Choroid plexus epithelial cell (primary cell): ENCODE measurements around the gene ITPK1.
A peak's percentile ranks its signal among the peaks of the same experiment; 100 is the strongest.

Experiments
- DNase-seq: peaks from one replicate; pipeline ENCODE4 v3.0.0-alpha.2; 2010; ENCODE audit warnings: low read depth
- H3K4me3 ChIP-seq: 2 replicates; pipeline ENCODE4 v1.5.1; 2011; ENCODE audit warnings: low read depth, mild to moderate bottlenecking, control low read depth, low read length, moderate library complexity
- TF ChIP-seq, protein P1 (sequence below): conservative IDR thresholded peaks from 2 replicates; pipeline ENCODE4 v1.5.1; 2011; ENCODE audit warnings: low read depth, mild to moderate bottlenecking, control low read depth, inconsistent platforms, low read length, moderate library complexity

Gene ITPK1

DNA sequence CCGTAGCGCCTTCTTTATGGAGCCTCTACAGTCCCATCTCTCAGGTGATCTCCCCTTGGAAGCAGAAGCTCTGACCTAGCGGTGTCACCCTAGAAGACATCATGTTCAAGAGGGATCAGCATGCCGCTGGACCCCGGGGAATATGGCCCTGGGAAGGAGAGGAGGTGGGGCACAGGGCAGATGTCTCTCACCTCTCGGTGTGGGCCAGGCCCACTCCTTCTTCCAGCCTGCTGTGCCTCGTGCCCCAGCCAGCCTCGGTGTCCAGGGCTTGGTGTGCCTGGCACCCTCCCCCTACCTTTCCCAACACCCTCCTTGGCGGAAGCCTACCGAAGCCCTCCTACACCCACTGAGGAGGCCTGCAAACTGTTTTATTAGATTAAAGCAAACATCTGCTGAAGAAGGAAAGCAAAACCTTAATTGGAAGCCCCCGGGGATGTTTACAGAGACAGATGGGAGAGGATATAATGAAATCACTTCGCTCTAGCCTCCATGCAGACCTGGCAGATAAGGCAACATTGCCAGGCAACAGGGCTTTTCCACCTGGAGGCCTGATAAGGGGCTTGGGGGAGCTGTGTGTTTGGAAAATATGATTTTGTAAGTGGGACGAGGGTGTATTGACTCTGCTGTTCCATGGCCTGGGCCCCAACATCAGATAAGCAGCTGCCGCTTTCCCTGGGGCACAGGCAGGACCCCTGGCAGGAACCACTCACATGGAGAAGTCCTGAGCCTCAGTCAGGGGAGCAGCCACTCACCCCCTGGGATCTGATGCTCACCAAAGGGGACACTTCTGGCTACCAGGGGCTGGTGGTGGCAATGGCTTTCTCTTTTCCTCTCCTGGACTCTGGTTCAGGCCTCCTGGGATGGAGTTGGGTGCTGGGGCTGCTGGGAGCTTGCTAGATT lies 198.4 kb downstream of the ITPK1 start:
- no peak for DNase-seq
- no peak overlapping the region for H3K4me3 ChIP-seq
- TF ChIP-seq, protein P1, sequence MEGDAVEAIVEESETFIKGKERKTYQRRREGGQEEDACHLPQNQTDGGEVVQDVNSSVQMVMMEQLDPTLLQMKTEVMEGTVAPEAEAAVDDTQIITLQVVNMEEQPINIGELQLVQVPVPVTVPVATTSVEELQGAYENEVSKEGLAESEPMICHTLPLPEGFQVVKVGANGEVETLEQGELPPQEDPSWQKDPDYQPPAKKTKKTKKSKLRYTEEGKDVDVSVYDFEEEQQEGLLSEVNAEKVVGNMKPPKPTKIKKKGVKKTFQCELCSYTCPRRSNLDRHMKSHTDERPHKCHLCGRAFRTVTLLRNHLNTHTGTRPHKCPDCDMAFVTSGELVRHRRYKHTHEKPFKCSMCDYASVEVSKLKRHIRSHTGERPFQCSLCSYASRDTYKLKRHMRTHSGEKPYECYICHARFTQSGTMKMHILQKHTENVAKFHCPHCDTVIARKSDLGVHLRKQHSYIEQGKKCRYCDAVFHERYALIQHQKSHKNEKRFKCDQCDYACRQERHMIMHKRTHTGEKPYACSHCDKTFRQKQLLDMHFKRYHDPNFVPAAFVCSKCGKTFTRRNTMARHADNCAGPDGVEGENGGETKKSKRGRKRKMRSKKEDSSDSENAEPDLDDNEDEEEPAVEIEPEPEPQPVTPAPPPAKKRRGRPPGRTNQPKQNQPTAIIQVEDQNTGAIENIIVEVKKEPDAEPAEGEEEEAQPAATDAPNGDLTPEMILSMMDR: no peak

DNA sequence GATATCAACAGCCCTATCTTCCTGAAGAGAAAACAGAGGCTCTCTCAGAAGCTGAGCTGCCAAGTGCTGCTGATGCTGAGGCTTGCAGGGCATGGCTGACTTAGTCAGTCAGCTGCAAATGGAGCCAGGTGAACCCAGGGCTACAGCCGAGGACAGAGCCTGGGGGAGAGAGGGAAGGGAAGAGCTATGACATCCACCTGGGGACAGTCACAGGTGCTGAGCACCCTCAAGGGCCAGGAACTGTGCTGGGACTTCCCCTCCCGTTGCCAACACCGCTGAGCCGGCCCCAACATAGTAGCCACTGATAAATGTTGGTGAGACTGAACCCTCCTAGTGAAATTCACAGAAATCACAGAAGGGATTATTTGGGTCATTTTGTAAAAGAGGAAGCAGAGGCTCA lies 199.5 kb downstream of the ITPK1 start:
- H3K4me3 ChIP-seq: no peak overlapping the region
- TF ChIP-seq, protein P1: no peak
- DNase-seq: no peak

DNA sequence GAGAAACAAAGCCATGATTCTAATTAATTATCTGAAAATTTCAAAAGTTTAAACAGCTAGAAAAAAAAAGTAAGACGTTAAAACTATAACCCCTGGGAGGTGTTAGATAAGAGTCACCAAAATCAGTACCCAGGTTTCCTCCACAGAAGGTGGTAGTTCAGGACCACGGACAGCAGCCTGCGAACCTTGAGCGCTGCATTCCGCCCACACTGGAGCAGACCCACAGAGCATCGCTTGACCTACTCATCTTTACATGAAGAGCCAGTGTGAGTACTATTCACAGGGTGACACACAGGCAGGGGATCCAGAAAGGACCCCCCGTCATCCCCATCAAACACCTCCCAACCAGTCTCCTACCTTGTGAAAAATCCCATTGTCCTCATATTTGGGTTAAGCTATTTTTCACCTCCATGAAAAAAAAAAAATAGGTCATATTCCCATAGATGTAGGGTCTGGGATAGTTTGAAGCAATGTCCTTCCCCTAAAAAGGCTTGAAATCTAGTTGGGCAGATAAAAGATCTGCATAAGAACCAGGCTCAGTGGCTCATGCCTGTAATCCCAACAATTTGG lies 201.6 kb downstream of the ITPK1 start:
- peak; percentile 19 for DNase-seq
- TF ChIP-seq, protein P1: no peak
- H3K4me3 ChIP-seq: no peak overlapping the region

DNA sequence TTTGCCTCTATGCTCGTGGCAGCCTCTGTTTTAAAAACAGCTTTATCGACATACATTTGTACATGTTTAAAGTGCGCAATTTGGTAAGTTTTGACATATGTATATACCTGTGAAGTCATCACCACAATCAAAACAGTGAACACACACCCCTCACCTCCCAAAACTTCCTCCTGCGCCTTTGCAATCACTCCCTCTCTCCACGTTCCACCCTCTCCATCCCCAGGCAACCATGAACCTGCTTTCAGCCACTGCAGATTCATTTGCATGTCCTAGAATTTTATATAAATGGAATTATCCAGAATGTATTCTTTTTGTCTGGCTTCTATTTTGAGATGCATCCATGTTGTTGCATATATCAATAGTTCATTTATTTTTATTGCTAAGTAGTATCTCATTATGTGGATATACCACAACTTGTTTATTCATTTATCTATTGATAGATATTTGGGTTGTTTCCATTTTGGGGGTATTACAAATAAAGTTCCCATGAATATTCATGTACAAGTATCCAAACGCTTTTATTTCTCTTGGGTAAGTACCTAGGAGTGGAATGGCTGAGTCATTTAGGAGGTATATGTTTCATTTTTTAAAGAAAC lies 208.3 kb downstream of the ITPK1 start:
- TF ChIP-seq, protein P1: no peak
- no peak overlapping the region for H3K4me3 ChIP-seq
- DNase-seq: no peak

DNA sequence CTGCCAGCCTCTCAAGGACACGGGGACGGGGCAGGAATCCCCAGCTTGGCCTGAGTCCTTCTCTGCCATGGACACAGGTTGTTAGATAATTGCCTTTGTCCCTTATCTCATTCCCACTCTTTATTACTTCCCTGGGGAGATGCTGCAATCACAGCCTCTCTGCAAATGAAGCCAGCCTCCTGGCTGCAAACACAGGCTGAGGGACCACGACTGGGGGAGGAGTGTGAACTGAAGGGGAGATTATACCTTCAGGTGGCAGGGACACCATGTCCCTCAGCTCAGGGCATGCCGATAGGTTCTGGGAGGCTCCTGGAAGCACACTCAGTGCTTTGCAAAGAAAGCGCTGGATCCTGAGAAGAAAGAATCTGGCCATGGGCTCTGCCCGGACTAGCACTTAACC lies 208.9 kb downstream of the ITPK1 start:
- no peak for DNase-seq
- TF ChIP-seq, protein P1: no peak
- no peak overlapping the region for H3K4me3 ChIP-seq

DNA sequence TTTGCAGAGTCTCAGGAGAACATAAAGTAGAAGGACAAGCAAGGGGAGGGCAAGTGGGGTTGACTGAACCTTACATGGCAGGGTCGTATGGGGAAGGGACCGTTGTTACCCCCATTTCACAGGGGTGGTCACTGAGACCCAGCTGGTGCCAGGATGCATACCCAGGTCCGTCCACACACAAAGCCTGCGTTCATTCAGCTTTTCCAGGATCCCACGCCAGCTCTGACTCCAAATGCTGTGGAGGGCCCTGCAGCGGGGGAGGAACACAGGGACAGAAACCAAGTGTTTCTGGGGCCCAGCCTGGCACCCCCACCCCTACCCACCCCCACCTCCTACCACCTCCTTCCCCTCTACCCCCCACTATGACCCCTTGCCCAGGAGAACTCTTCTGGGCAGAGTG lies 209.3 kb downstream of the ITPK1 start:
- no peak for DNase-seq
- no peak overlapping the region for H3K4me3 ChIP-seq
- TF ChIP-seq, protein P1: no peak
